Type B pancreatic cell (in vitro differentiated cells): ENCODE data around the gene IGFBP1. TPM values are rescaled to one million over a fixed set of nuclear protein-coding genes. Genes with fewer than 3 reads are reported as not detected.
"Not testable (repeated sequence)": the region's sequence is repeated elsewhere in the genome, so short reads cannot be mapped to it uniquely, and the experiment has no call there.

ENCODE experiments used
- DNase-seq: peaks from one replicate; pipeline ENCODE4 v3.0.0; 2021; ENCODE audit warnings: mixed read lengths; ENCODE audit not compliant: unreplicated experiment; ENCODE audit errors: extremely low spot score
- H3K27ac Mint-ChIP-seq: 2 replicates; pipeline ENCODE4 v1.8.0; 2021; ENCODE audit warnings: mild to moderate bottlenecking, mixed read lengths
- H3K27me3 Mint-ChIP-seq: 2 replicates; pipeline ENCODE4 v1.8.0; 2021; ENCODE audit warnings: mixed read lengths
- H3K36me3 Mint-ChIP-seq: 2 replicates; pipeline ENCODE4 v1.8.0; 2021; ENCODE audit warnings: mixed read lengths
- H3K4me1 Mint-ChIP-seq: one replicate; pipeline ENCODE4 v1.8.0; 2021; ENCODE audit warnings: mixed read lengths; ENCODE audit not compliant: unreplicated experiment
- H3K4me3 Mint-ChIP-seq: 2 replicates; pipeline ENCODE4 v1.8.0; 2021; ENCODE audit warnings: mild to moderate bottlenecking, mixed read lengths
- H3K9me3 Mint-ChIP-seq: 2 replicates; pipeline ENCODE4 v1.8.0; 2021; ENCODE audit warnings: mixed read lengths
- long read RNA-seq: library from polyadenylated mRNA; unstranded; transcript quantifications from one replicate; pipeline ENCODE4 v2.0.0, GENCODE V29; 2020
- total RNA-seq: library from RNA; stranded (reverse); gene quantifications from 2 replicates; pipeline ENCODE4 v1.2.1, GENCODE V29; 2021; ENCODE audit warnings: low replicate concordance
- TF ChIP-seq, protein P1 (sequence below): fragments of 200-600 bp; sonication (generic); conservative IDR thresholded peaks from 2 replicates; pipeline ENCODE4 v1.5.0; 2021; ENCODE audit warnings: antibody characterized with exemption, mild to moderate bottlenecking

Gene IGFBP1
- total RNA-seq, result 0.75 and 3.1 TPM in 2 replicates
- long read RNA-seq, transcript IGFBP1-201 (4 exons, 1,653 nt), result major isoform, 7 of 7 reads
- long read RNA-seq, partial matches to known transcripts, result 0 of 7 reads
- long read RNA-seq, other reads (novel, unspliced or antisense), result 0 of 7 reads

DNA sequence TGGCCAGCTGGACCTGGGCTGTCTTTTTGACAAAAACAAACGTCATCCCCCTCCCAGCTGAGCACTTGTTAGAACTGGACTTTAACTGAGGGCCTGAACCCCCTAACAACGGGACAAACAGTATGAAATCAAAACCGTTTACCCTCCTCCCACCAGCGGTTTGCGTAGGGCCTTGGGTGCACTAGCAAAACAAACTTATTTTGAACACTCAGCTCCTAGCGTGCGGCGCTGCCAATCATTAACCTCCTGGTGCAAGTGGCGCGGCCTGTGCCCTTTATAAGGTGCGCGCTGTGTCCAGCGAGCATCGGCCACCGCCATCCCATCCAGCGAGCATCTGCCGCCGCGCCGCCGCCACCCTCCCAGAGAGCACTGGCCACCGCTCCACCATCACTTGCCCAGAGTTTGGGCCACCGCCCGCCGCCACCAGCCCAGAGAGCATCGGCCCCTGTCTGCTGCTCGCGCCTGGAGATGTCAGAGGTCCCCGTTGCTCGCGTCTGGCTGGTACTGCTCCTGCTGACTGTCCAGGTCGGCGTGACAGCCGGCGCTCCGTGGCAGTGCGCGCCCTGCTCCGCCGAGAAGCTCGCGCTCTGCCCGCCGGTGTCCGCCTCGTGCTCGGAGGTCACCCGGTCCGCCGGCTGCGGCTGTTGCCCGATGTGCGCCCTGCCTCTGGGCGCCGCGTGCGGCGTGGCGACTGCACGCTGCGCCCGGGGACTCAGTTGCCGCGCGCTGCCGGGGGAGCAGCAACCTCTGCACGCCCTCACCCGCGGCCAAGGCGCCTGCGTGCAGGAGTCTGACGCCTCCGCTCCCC, at the start of gene IGFBP1:
IGFBP1 (plus strand) TSS at position 304 of the 808 bp plus-strand sequence; CDS start at position 469, 165 bp downstream.
- Mint-ChIP-seq H3K27ac (no peak within 1 kb of the TSS), H3K4me3 (peak within 1 kb of the TSS; percentile 85), H3K36me3 (no peaks in the 10 kb centered on the region), H3K27me3 (peaks cover 75% of the 10 kb centered on the region), H3K4me1 (peaks cover 6% of the 10 kb centered on the region), H3K9me3 (no peaks in the 10 kb centered on the region)
- DNase-seq, result no peak
- TF ChIP-seq, protein P1, sequence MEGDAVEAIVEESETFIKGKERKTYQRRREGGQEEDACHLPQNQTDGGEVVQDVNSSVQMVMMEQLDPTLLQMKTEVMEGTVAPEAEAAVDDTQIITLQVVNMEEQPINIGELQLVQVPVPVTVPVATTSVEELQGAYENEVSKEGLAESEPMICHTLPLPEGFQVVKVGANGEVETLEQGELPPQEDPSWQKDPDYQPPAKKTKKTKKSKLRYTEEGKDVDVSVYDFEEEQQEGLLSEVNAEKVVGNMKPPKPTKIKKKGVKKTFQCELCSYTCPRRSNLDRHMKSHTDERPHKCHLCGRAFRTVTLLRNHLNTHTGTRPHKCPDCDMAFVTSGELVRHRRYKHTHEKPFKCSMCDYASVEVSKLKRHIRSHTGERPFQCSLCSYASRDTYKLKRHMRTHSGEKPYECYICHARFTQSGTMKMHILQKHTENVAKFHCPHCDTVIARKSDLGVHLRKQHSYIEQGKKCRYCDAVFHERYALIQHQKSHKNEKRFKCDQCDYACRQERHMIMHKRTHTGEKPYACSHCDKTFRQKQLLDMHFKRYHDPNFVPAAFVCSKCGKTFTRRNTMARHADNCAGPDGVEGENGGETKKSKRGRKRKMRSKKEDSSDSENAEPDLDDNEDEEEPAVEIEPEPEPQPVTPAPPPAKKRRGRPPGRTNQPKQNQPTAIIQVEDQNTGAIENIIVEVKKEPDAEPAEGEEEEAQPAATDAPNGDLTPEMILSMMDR, result no peak

DNA sequence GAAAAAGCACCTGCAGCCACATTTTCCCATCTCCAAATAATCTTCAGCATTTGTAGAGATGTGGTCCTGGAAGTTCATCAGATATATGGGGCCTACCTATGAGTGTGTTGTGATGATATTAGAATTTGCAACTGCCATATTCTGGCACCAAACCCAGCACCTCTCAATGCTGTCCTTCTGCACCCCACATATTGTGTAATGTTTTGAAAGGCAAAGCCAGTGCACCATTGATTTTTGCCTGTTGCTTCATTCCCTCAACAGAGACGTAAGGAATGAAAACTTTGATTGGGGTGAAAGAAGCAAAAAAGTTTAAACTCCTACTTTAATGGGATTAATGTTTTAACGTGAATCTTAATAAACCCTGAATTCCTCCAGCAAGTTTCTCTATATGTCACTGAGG, 49.4 kb upstream of the IGFBP1 start:
- H3K27me3 Mint-ChIP-seq, H3K9me3 Mint-ChIP-seq, DNase-seq, H3K27ac Mint-ChIP-seq, H3K36me3 Mint-ChIP-seq, H3K4me3 Mint-ChIP-seq, H3K4me1 Mint-ChIP-seq: not testable (repeated sequence)

DNA sequence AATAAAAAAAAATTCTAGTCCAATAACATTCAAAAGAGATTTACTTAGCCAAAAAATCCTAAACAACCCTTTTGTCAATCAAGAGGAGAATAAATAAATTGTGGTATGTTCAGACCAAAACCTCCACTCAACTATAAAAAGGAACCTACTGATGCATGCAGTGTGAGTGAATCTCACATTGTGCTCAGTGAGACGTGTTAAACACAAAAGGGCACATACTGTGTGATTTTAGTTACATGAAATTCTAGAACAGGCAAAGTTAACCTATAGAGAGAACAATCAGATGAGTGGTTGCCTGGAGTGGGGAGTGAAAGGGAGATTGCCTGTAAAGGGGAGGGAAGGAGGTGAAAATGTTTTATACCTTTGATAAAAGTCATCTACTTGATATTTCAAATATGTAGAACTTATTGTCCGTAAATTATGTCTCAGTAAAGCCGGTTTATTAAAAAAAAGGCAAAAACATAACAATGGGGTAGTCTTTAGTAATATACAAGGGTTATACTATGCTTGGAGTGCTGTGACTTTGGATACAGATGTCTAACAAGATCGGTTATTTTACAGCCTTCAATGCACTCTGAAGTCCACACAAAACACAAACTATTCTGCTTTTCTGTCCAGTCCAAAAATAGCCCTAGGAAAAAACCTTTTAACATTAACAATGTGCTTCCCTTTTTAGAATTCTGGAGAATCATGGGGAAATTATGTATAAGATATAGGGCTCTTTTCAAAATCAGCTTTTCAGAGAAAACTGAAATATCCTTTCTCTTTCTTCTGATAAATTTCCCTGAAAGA, 46.2 kb upstream of the IGFBP1 start:
- H3K4me1 Mint-ChIP-seq, H3K4me3 Mint-ChIP-seq: not testable (repeated sequence)

DNA sequence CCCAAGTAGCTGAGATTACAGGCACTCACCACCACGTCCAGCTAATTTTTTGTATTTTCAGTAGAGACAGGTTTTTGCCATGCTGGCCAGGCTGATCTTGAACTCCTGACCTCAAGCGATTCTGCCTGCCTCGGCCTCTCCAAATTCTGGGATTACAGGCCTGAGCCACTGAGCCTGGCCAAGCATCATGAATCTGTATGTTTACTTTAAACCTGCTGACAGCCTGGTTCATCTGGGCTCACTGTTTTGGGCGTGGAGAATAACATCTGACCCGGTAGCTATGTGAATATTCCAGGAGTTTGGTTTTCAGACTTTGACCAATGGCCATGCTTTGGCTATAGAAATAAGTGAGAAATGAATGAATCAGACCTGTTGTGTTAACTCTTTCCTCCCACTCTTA, 41.8 kb upstream of the IGFBP1 start:
- H3K27me3 Mint-ChIP-seq, H3K4me3 Mint-ChIP-seq, H3K4me1 Mint-ChIP-seq, DNase-seq, H3K9me3 Mint-ChIP-seq, H3K27ac Mint-ChIP-seq, H3K36me3 Mint-ChIP-seq: not testable (repeated sequence)

More for the DNA sequence above, 46.2 kb upstream of the IGFBP1 start:
- not testable (repeated sequence) for DNase-seq, H3K27me3 Mint-ChIP-seq, H3K27ac Mint-ChIP-seq, H3K36me3 Mint-ChIP-seq, H3K9me3 Mint-ChIP-seq

DNA sequence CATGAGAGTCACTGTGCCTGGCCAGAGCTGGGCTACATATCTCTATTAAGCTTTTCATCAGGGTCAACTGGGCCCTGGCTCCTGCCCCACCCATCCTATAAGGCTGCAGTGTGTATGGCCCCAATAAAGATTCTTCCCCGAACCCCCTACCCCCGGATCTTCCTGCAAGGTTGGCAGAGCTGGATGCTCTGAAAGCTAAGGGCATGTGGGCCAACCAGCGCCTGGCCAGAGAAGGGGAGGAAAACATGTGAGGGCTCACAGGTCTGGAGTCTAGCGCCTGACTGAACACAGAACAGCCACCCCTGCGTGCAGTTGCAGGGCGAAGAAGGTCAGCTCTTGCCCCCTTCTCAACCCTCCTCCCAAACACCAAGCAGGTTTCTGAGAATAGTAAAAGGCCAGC, 39.6 kb upstream of the IGFBP1 start:
- not testable (repeated sequence) for H3K27me3 Mint-ChIP-seq

DNA sequence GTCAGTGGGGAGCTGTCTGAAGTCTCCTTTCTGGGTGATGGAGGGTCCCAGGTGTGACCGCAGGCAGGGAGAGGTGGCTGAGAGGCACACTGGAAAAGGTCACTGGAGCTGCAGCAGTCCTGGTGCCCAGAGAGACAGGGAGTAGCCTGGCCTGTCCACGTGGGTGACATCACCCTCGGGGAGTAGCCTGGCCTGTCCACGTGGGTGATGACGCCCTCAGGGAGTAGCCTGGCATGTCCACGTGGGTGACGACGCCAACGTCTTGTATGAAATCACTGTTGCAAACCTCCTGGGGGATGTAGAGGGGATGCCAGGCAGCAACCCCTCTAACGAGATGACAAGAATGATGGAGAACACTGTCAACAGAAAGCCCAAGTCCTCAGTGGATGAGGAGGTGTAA, 35.3 kb upstream of the IGFBP1 start:
- not testable (repeated sequence) for DNase-seq, H3K27me3 Mint-ChIP-seq, H3K27ac Mint-ChIP-seq, H3K4me1 Mint-ChIP-seq, H3K9me3 Mint-ChIP-seq, H3K4me3 Mint-ChIP-seq, H3K36me3 Mint-ChIP-seq

More for the DNA sequence above, 39.6 kb upstream of the IGFBP1 start:
- DNase-seq, H3K27ac Mint-ChIP-seq, H3K36me3 Mint-ChIP-seq, H3K4me3 Mint-ChIP-seq, H3K4me1 Mint-ChIP-seq, H3K9me3 Mint-ChIP-seq: not testable (repeated sequence)

DNA sequence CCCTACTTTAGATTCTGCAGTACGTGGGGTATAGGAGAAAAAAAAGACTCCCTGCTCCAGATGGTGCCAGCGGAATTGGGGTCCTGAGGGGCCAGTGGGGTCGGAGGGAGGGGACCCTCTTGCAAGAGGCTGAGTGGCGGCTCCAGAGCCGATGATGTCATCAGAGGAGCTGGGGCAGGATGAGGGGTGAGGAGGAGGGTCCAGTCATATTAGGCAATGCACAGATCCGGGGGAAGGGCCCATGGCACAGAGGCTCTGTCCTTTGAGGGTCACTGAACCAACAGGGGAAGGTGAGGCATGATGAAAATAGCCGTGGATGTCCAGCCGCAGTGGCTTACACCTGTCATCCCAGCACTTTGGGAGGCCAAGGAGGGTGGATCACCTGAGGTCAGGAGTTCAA, 34.8 kb upstream of the IGFBP1 start:
- not testable (repeated sequence) for H3K27me3 Mint-ChIP-seq, H3K4me3 Mint-ChIP-seq

DNA sequence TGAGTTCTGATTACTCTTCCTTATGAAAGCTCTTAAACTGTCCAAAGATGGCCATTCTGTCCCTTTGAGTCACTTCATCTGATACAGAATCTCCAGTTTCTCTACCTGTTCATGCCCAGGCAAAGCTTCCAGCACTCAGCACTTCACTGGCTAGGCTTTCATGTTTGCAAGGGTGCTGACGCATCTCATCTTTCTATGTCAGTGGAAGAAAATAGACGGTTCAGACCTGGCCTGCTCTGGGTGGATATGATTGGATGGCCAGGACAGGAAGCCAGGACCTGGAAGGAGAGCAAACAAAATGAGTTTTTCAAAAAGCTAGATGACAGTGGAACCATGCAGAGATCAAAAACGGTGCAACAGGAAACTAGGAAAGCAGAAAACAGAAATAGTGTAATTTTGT, 32.6 kb upstream of the IGFBP1 start:
- H3K4me3 Mint-ChIP-seq, H3K36me3 Mint-ChIP-seq, H3K4me1 Mint-ChIP-seq, DNase-seq, H3K9me3 Mint-ChIP-seq, H3K27me3 Mint-ChIP-seq: not testable (repeated sequence)
- H3K27ac Mint-ChIP-seq, result peak overlapping the region; percentile 24

More for the DNA sequence above, 34.8 kb upstream of the IGFBP1 start:
- H3K9me3 Mint-ChIP-seq, DNase-seq, H3K4me1 Mint-ChIP-seq, H3K36me3 Mint-ChIP-seq, H3K27ac Mint-ChIP-seq: not testable (repeated sequence)

DNA sequence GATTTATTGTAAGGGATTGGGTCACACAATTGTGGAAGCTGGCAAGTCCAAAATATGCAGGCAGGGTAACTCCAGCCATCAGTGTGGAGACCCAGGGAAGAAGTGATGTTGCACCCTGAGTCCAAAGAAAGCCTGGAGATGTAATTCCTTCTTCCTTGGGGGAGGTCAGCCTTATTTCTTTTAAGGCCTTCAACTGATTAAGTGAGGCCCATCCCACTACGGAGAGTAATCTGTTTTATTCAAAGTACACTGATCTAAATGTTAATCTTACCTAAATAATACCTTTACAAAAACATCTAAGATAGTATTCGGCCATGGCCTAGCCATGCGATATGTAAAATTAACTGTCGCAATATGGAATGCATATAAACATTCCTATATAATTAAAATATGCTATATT, 31.4 kb upstream of the IGFBP1 start:
- not testable (repeated sequence) for H3K27me3 Mint-ChIP-seq, H3K9me3 Mint-ChIP-seq, H3K36me3 Mint-ChIP-seq, H3K4me1 Mint-ChIP-seq, H3K27ac Mint-ChIP-seq, H3K4me3 Mint-ChIP-seq, DNase-seq
